PC-3 (cell line): Measurements from ENCODE around the gene TEAD1. TPM values are rescaled to one million over a fixed set of nuclear protein-coding genes. Genes with fewer than 3 reads are reported as not detected.

Source experiments
- ATAC-seq: fragments of 200-7000 bp; cut with Tn5 transposase; 2 replicates; pipeline ENCODE4 v1.9.1; 2020; ENCODE audit warnings: mild to moderate bottlenecking, moderate library complexity
- BruUV-seq: library from RNA; stranded (reverse); fragments of 400-500 nt; replicated peaks from 2 replicates; lab custom pipeline; 2021; lab: Mats Ljungman, UMichigan
- CTCF ChIA-PET: fragments of 300-600 bp; sonication (Branson Sonifier 250); formaldehyde crosslinking; loops from one replicate; lab custom pipeline; 2022; ENCODE audit warnings: antibody characterized with exemption; lab: Charles Lee
- POLR2A ChIA-PET: fragments of 300-600 bp; sonication (Branson Sonifier 250); formaldehyde crosslinking; loops from one replicate; lab custom pipeline; 2022; ENCODE audit warnings: antibody characterized with exemption; ENCODE audit not compliant: unreplicated experiment; lab: Charles Lee
- DNase-seq: peaks from one replicate; pipeline ENCODE4 v3.0.0-alpha.2; 2015
- H2AFZ ChIP-seq: fragments of 300-600 bp; sonication (generic); 2 replicates; pipeline ENCODE4 v1.6.0; 2016; ENCODE audit warnings: antibody characterized with exemption, low read length
- H3F3A ChIP-seq: fragments of 300-600 bp; sonication (generic); one replicate; pipeline ENCODE4 v1.6.0; 2017; ENCODE audit warnings: antibody characterized with exemption, low read length, control low read depth, mild to moderate bottlenecking; ENCODE audit not compliant: unreplicated experiment
- H3K27ac ChIP-seq: fragments of 300-600 bp; sonication (generic); 2 replicates; pipeline ENCODE4 v1.5.1; 2016; ENCODE audit warnings: mild to moderate bottlenecking, low read length
- H3K27me3 ChIP-seq: fragments of 300-600 bp; sonication (generic); 2 replicates; pipeline ENCODE4 v1.6.1; 2016; ENCODE audit warnings: low read length, mixed read lengths
- H3K36me3 ChIP-seq: fragments of 300-600 bp; sonication (generic); 2 replicates; pipeline ENCODE4 v1.6.1; 2016; ENCODE audit warnings: low read depth, mixed run types, low read length, mixed read lengths
- H3K4me1 ChIP-seq: fragments of 300-600 bp; sonication (generic); 2 replicates; pipeline ENCODE4 v1.5.1; 2016; ENCODE audit warnings: low read length; ENCODE audit not compliant: insufficient read depth
- H3K4me2 ChIP-seq: fragments of 300-600 bp; sonication (generic); 2 replicates; pipeline ENCODE4 v1.6.0; 2016; ENCODE audit warnings: low read length
- H3K4me3 ChIP-seq: fragments of 300-600 bp; sonication (generic); 2 replicates; pipeline ENCODE4 v1.5.1; 2016; ENCODE audit warnings: mild to moderate bottlenecking, low read length, mixed read lengths
- H3K79me2 ChIP-seq: fragments of 300-600 bp; sonication (generic); 2 replicates; pipeline ENCODE4 v1.6.1; 2017; ENCODE audit warnings: low read length, mixed read lengths
- H3K9ac ChIP-seq: fragments of 300-600 bp; sonication (generic); 2 replicates; pipeline ENCODE4 v1.6.0; 2016; ENCODE audit warnings: mild to moderate bottlenecking, low read length
- H3K9me2 ChIP-seq: fragments of 300-600 bp; sonication (generic); replicated peaks from 2 replicates; pipeline ENCODE4 v1.6.1; 2016; ENCODE audit warnings: mixed run types, low read length, mixed read lengths
- H3K9me3 ChIP-seq: fragments of 300-600 bp; sonication (generic); 2 replicates; pipeline ENCODE4 v1.6.1; 2016; ENCODE audit warnings: low read length, mixed read lengths
- H4K20me1 ChIP-seq: fragments of 300-600 bp; sonication (generic); 2 replicates; pipeline ENCODE4 v1.6.1; 2016; ENCODE audit warnings: low read length, mixed read lengths
- CTCF ChIP-seq: fragments of 300-600 bp; sonication (generic); conservative IDR thresholded peaks from 2 replicates; pipeline ENCODE4 v1.5.1; 2017; ENCODE audit warnings: antibody characterized with exemption, low read depth, mild to moderate bottlenecking, low read length
- EZH2 ChIP-seq: fragments of 300-600 bp; sonication (generic); IDR thresholded peaks from one replicate; pipeline ENCODE4 v1.6.1; 2017; ENCODE audit warnings: antibody characterized with exemption, mild to moderate bottlenecking, low read length; ENCODE audit not compliant: unreplicated experiment
- EZH2phosphoT487 ChIP-seq: fragments of 300-600 bp; sonication (generic); IDR thresholded peaks from 2 replicates; pipeline ENCODE4 v1.6.1; 2018; ENCODE audit warnings: mild to moderate bottlenecking, antibody characterized with exemption, low read length, borderline replicate concordance
- intact Hi-C: fragments of 100-400 bp; cut with micrococcal nuclease; formaldehyde crosslinking; loops from 2 replicates; pipeline ENCODE4 v1.9.0; 2023
- total RNA-seq: library from RNA; depleted of rRNA; stranded (reverse); fragments of >200 nt; gene quantifications from 2 replicates; pipeline ENCODE4 v1.2.3, GENCODE V29; 2014

Gene TEAD1
- total RNA-seq, 1 experiment from 2014 or later: 70.2 TPM

DNA sequence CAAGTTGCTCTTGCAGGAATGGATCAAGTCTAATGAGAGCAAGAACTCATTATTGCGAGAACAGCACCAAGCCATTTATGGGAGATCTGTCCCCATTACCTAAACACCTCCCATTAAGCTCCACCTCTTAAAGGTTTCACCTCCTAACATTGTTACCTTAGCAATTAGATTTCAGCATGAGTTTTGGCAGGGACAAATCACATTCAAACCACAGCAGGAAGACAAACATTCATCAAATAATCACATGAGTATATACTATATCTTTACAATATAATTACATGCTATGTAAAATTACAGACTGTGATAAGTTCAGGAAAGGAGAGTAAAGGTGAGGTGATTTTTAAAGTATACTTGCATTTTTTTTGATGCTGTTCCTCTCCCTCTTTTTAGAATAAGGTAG lies 6.6 kb upstream of the TEAD1 start:
- POLR2A ChIA-PET: no interaction called here

DNA sequence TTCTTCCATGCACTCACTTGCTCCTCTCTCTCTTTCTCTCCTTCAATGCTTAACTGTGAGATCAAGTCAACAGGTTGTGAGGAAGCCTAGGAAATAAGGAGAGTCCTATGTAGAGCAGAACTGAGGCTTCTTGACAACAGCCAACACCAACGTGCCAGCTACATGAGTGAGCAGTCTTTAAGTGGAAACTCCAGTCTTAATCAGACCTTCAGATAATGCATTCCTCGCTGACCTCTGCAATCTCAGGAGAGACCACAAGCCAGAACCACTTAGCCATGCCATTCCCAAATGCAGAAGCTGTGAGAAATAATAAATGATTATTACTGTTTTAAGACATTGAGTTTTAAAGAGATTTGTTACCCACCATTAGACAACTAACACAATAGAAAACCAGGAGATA lies 6.1 kb upstream of the TEAD1 start:
- H3K36me3 ChIP-seq: no peaks in the 10 kb centered on the region
- BruUV-seq: no TSS peak
- H3K4me1 ChIP-seq: peaks cover 11% of the 10 kb centered on the region
- H3K9me2 ChIP-seq: no peaks in the 10 kb centered on the region
- H3K27ac ChIP-seq: no peak overlapping the region
- no peaks in the 10 kb centered on the region for H3K79me2 ChIP-seq
- H3K9me3 ChIP-seq: no peaks in the 10 kb centered on the region
- no peak overlapping the region for H3K9ac ChIP-seq
- no peaks in the 10 kb centered on the region for H3F3A ChIP-seq
- no peak overlapping the region for H3K4me3 ChIP-seq
- TF ChIP-seq EZH2: no peak
- TF ChIP-seq CTCF: no peak
- no peak for TF ChIP-seq EZH2phosphoT487
- intact Hi-C loops: no loop called here
- no peak overlapping the region for H3K4me2 ChIP-seq
- POLR2A ChIA-PET: no interaction called here
- CTCF ChIA-PET: interaction anchor here (0.5 kb wide), 1 partner anchor 117 kb away, joined by 5 read pairs; no protein-coding TSS in a partner anchor
- no peaks in the 10 kb centered on the region for H4K20me1 ChIP-seq
- H2AFZ ChIP-seq: no peak overlapping the region
- H3K27me3 ChIP-seq: no peaks in the 10 kb centered on the region
- DNase-seq: no peak
- ATAC-seq: no peak

More for the DNA sequence above, 6.6 kb upstream of the TEAD1 start:
- DNase-seq (no peak), ATAC-seq (no peak)
- no peak overlapping the region for H3K4me3 ChIP-seq
- TF ChIP-seq CTCF (no peak), EZH2phosphoT487 (no peak), EZH2 (no peak)
- no peaks in the 10 kb centered on the region for H3K9me3 ChIP-seq
- peaks cover 11% of the 10 kb centered on the region for H3K4me1 ChIP-seq
- H3F3A ChIP-seq: no peaks in the 10 kb centered on the region
- H2AFZ ChIP-seq: no peak overlapping the region
- no peaks in the 10 kb centered on the region for H3K36me3 ChIP-seq
- CTCF ChIA-PET: no interaction called here
- no peak overlapping the region for H3K27ac ChIP-seq
- no peaks in the 10 kb centered on the region for H4K20me1 ChIP-seq
- intact Hi-C loops: no loop called here
- no peak overlapping the region for H3K4me2 ChIP-seq
- no peaks in the 10 kb centered on the region for H3K79me2 ChIP-seq
- H3K27me3 ChIP-seq: no peaks in the 10 kb centered on the region
- H3K9me2 ChIP-seq: no peaks in the 10 kb centered on the region
- no TSS peak for BruUV-seq
- no peak overlapping the region for H3K9ac ChIP-seq

DNA sequence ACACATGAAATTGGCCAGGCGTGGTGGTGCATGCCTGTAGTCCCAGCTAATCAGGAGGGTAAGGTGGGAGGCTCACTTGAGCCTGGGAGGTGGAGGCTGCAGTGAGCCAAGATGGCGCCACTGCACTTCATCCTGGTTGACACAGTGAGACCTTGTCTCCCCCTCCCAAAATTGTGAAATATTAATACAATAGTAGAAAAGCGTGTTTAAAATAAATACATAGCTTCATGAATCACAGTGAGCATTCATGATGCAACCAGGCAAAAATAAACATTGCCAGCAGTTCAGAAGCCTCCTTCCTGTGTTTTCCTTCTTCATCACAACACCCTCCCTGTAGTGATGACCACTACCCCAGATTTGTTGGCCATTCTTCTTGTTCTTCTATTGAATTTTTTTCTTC lies 4.3 kb upstream of the TEAD1 start:
- no peak overlapping the region for H3K4me3 ChIP-seq
- peak overlapping the region; percentile 21; the same call in 1 of the 2 replicates for H3K4me2 ChIP-seq
- H3K27ac ChIP-seq: peak overlapping the region; percentile 43
- intact Hi-C loops: loop anchor here (5.0 kb wide), 2 partner anchors 68 to 258 kb away; no protein-coding TSS in a partner anchor
- TF ChIP-seq EZH2 (no peak), CTCF (no peak), EZH2phosphoT487 (no peak)
- no peaks in the 10 kb centered on the region for H3K9me2 ChIP-seq
- ChIA-PET CTCF (no interaction called here), POLR2A (no interaction called here)
- H2AFZ ChIP-seq: peak overlapping the region; percentile 30; the same call in 1 of the 2 replicates
- H3K27me3 ChIP-seq: no peaks in the 10 kb centered on the region
- H3K79me2 ChIP-seq: no peaks in the 10 kb centered on the region
- H3F3A ChIP-seq: no peaks in the 10 kb centered on the region
- H3K9me3 ChIP-seq: no peaks in the 10 kb centered on the region
- H3K9ac ChIP-seq: no peak overlapping the region
- H4K20me1 ChIP-seq: no peaks in the 10 kb centered on the region
- H3K4me1 ChIP-seq: peaks cover 14% of the 10 kb centered on the region
- H3K36me3 ChIP-seq: no peaks in the 10 kb centered on the region
- peak; percentile 79 for DNase-seq
- ATAC-seq: no peak
- no TSS peak for BruUV-seq
